Limb (tissue), 2 donors: ENCODE data around the gene SUSD3.
"Not testable (repeated sequence)": the region's sequence is repeated elsewhere in the genome, so short reads cannot be mapped to it uniquely, and the experiment has no call there.

Source experiments
- DNase-seq, 2 donors: peaks; one replicate each; pipeline ENCODE4 v3.0.0-alpha.2; 2016; ENCODE audit errors: extremely low spot score in 2 of 2

The SUSD3 gene

DNA sequence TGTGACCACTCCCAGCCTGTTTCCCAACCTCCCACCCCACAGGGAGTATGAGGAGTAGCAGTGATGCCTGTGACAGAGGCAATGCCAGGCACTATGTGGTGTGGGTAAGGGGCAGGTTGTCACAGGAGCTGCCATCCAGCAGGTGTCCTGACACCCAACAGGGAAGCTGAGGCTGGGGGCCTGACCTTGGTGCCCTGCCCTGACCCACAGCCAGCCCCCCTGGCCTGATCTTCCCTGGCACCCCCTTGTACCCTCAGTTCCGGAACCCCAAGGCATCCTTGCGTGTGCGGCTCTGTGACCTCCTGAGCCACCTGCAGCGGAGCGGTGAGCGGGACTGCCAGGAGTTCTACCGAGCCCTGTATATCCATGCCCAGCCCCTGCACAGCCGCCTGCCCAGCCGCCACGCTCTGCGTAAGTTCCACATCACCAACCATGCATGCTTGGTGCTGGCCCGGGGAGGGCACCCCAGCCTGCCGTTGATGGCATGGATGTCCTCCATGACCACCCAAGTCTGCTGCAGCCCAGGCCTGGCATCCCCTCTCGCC lies 51.9 kb downstream of the SUSD3 start:
- DNase-seq, result peak in 1 of 2 donors; percentile 28

GRCh38 chr9:93111001-93111370 lies 52.5 kb downstream of the SUSD3 start:
- peak in 1 of 2 donors; percentile 8 for DNase-seq

DNA sequence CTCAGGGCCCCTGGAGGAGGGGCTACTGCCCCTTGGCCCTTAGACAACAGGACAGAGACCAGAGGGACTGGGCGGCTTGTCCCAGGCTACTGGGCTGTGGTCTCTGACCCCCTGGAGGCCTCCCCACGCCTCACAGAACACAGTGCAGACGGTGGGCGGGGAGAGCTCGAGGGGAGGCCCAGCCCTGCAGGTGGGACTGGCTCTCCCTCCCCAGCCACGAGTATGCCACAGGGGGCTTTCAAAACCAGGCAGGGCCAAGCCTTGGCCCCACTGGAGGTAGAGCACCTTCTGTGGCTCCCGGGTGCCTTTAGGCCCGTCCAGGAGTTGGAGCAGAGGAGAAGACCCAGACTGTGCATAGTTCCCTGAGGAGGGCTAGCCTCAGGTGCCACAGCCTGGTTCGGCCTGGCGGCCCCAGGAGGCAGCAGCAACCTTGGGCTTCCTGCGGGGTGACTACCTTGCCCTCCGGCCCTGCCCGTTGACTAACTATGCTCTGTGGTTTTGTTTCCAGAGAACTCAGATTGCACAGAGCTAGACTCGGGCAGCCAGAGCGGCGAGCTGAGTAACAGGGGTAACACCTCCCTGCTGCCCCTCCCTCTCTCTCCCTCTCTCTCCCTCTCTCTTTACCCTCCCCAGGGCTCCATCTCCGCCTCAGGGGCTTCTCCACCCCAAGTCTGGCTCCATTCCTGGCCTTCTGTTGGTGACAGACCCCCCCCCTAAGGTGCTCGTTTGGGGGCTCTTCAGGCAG lies 53.0 kb downstream of the SUSD3 start:
- DNase-seq, result peak in 1 of 2 donors; percentile 20

DNA sequence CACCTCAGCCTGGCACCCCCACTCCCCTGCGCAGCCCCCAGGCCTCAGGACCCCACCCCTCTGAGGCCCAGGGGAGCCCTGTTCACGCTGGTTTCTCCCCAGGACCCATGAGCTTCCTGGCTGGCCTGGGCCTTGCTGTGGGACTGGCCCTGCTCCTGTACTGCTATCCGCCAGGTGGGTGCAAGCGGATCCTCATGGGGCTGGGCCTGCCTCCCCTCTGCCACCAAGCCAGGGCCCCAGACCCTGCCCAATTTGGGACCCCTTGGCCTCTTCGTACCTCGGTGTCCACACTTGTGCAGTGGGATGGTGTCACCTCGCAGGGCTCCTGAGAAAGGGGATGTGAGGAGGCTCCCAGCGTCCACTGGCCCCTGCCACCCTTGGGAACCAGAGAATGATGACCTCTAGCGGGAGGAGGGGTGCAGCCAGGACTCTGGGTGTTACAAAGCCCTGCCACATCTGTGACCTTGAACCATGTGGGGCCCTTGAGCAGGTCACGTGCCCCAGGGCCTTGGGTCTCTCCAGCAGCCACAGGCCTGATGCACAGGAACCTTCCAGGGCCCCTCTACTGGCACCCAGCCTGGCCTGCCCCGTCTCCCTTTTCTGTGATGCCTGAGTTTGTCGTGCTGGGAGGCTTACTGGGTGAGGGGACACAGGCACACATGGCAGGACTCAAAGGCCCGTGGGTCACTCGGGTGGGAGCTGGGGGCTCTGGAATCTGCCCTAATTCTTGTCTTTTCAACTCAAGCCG lies 53.8 kb downstream of the SUSD3 start:
- peak in 1 of 2 donors; percentile 21 for DNase-seq

- no peak for DNase-seq
Observed at GRCh38 chr9:93112864-93113389, 54.4 kb downstream of the SUSD3 start.

- DNase-seq, result peak in 1 of 2 donors; percentile 24
Observed at GRCh38 chr9:93114169-93114983, 55.9 kb downstream of the SUSD3 start.

- no peak for DNase-seq
Observed at GRCh38 chr9:93114984-93115335, 56.5 kb downstream of the SUSD3 start.

DNA sequence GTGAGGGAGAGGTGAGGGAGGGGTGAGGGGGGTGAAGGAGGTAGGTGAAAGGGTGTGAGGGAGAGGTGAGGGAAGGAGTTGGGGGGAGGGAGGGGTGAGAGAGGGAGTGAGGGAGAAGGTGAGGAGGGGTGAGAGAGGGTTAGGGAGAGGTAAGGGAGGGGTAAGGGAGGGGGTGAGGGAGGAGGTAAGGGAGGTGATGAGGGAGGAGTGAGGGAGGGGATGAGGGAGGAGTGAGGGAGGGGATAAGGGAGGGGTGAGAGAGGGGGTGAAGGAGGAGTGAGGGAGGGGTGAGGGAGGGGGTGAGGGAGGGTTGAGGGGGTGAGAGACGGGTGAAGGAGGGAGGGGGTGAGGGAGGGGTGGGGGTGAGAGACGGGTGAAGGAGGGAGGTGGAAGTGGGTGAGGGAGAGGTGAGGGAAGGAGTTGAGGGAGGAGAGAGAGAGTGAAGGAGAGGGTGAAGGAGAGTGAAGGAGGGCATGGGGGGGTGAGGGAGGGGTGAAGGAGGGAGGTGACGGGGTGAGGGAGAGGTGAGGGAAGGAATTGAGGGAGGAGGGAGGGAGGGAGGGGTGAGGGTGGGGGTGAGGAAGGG lies 57.1 kb downstream of the SUSD3 start:
- no peak for DNase-seq

GRCh38 chr9:93116072-93116961 lies 57.8 kb downstream of the SUSD3 start:
- no peak for DNase-seq

DNA sequence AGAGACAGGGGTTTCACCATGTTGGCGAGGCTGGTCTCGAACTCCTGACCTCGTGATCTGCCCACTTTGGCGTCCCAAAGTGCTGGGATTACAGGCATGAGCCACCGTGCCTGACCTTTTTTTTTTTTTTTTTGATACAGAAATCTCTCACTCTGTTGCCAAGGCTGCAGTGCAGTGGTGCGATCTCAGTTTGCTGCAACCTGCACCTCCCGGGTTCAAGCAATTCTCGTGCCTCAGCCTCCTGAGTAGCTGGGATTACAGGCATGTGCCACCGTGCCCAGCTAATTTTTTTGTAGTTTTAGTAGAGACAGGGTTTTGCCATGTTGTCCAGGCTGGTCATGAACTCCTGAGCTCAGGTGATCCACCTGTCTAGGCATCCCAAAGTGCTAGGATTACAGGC lies 59.0 kb downstream of the SUSD3 start:
- DNase-seq, result not testable (repeated sequence)

GRCh38 chr9:93117924-93118862 lies 59.7 kb downstream of the SUSD3 start:
- no peak for DNase-seq

DNA sequence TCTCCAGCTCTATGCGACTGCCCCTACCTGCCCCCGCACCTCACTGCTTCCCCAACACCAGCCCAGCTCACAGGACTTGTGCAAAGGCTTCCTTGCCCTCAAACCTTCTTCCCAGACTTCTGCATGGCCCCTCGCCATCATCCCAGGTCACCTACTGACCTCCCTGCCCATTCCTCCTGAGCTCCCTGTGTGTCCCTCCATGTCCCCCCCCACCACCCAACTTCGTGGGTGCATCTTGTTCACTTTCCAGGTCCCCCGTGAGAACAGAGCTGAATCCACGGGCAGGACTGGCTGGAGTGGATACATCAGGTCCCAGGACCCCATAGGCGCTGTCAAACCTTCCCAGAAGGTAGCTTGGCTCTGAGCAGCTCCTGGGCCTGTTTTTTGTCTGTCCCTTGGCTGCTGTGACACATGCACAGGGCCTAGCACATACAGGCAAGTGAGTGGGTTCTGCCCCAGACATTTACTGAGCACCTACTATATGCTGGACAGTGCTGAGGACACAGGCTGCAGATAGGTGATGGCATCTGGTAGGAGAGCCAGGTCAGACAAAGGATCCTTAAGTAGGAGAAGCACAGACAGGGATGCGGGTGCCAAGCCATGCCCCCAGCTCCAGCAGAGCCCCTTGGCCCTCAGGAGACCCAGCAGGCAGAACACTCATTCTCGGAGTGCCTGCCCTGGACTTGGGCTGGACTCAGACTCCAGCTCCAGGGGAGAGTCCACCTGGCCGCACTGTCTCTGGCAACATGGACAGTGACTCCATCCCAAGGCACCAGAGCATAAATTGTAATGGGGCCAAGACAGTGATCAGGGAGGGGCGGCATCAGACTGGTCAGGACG lies 60.6 kb downstream of the SUSD3 start:
- peak in 1 of 2 donors; percentile 27 for DNase-seq

GRCh38 chr9:93119703-93119952 lies 61.1 kb downstream of the SUSD3 start:
- DNase-seq, result no peak

GRCh38 chr9:93119953-93120845 lies 61.7 kb downstream of the SUSD3 start:
- DNase-seq, result peak in 1 of 2 donors; percentile 46

- no peak for DNase-seq
Observed at GRCh38 chr9:93120846-93121315, 62.4 kb downstream of the SUSD3 start.

DNA sequence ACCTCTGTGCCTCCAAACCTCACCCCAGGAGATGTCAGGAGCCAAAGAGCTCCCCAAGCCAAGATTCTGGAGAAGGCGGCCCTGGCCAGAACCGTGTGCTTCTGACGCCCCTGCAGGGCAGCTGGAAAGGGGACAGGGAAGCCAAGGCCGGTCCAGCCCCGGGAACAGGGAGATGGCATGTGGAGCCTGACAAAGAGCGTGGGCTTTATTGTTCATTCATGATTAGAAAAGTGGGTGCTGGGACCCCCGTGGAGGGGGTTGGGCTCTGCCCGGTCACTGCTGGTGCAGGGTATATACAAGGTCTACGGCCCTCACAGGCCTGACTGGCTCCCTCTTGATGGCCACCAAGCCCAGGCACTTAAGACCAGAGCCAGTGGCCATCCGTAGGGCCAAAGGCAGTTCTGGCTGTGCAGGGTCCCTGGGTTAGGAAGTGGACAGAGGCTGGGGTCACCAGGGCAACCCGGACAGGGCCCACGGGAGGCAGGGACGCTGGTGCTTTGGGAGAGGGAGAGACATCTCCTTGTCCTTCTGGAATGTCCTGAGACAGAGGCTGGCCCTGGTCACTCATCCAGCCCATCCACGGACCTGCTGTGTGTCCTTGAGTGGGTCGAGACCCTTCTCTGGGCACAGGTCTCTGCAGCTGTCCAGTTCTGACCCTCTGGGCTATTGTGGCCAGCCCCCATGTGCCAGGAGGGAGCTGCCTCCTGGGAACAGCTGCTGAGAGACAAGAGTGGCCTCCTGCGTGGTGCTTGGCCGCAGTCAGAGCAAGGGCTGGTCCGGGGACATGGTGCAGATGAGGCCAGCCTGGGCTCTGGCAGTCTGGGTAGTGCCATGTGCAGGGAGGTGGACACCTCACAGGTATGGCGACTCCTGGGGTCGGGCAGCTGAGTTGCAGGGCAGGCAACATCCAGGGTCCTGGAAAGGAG lies 63.1 kb downstream of the SUSD3 start:
- DNase-seq, result peak in 1 of 2 donors; percentile 25
